H9 (cell line): ENCODE results near the gene CTLA4. TPM values are rescaled to one million over a fixed set of nuclear protein-coding genes. Genes with fewer than 3 reads are reported as not detected.

Experiments used
- DNase-seq: peaks from one replicate; pipeline ENCODE4 v3.0.0-alpha.2; 2017
- H2AFZ ChIP-seq: one replicate; pipeline ENCODE4 v1.6.1; 2013; ENCODE audit warnings: mild to moderate bottlenecking, low read length, control low read depth, moderate library complexity
- H2AK5ac ChIP-seq: 2 replicates; pipeline ENCODE4 v1.6.1; 2013; ENCODE audit warnings: low read length, control low read depth, mixed read lengths; ENCODE audit not compliant: insufficient read length
- H2BK120ac ChIP-seq: one replicate; pipeline ENCODE4 v1.6.1; 2013; ENCODE audit warnings: low read depth, mild to moderate bottlenecking, low read length, control low read depth, inconsistent platforms; ENCODE audit not compliant: poor library complexity, severe bottlenecking
- H2BK12ac ChIP-seq: 2 replicates; pipeline ENCODE4 v1.6.1; 2013; ENCODE audit warnings: low read length, control low read depth, mixed read lengths, low read depth; ENCODE audit not compliant: insufficient read length
- H2BK15ac ChIP-seq: 2 replicates; pipeline ENCODE4 v1.6.1; 2013; ENCODE audit warnings: low read depth, low read length, control low read depth
- H2BK20ac ChIP-seq: one replicate; pipeline ENCODE4 v1.6.1; 2013; ENCODE audit warnings: low read depth, mild to moderate bottlenecking, low read length, control low read depth, inconsistent platforms; ENCODE audit not compliant: poor library complexity, severe bottlenecking
- H2BK5ac ChIP-seq: 2 replicates; pipeline ENCODE4 v1.6.1; 2013; ENCODE audit warnings: low read length, control low read depth, mixed read lengths; ENCODE audit not compliant: insufficient read length
- H3K14ac ChIP-seq: 2 replicates; pipeline ENCODE4 v1.6.1; 2013; ENCODE audit warnings: low read length, control low read depth; ENCODE audit not compliant: insufficient read depth
- H3K18ac ChIP-seq: 2 replicates; pipeline ENCODE4 v1.6.1; 2013; ENCODE audit warnings: low read depth, mild to moderate bottlenecking, mixed read lengths, low read length, control low read depth; ENCODE audit not compliant: insufficient read length
- H3K23ac ChIP-seq: 2 replicates; pipeline ENCODE4 v1.6.1; 2013; ENCODE audit warnings: low read length, control low read depth, mixed read lengths, low read depth; ENCODE audit not compliant: insufficient read length
- H3K23me2 ChIP-seq: 2 replicates; pipeline ENCODE4 v1.6.1; 2013; ENCODE audit warnings: low read depth, mild to moderate bottlenecking, mixed read lengths, low read length, control low read depth; ENCODE audit not compliant: insufficient read length, poor library complexity, severe bottlenecking
- H3K27ac ChIP-seq: 2 replicates; pipeline ENCODE4 v1.5.1; 2013; ENCODE audit warnings: low read length, control low read depth, mixed read lengths, low read depth; ENCODE audit not compliant: insufficient read length
- H3K27me3 ChIP-seq: 2 replicates; pipeline ENCODE4 v1.6.1; 2013; ENCODE audit warnings: low read length, control low read depth, inconsistent platforms; ENCODE audit not compliant: insufficient read depth
- H3K4ac ChIP-seq: 2 replicates; pipeline ENCODE4 v1.6.1; 2013; ENCODE audit warnings: low read depth, mild to moderate bottlenecking, control low read depth, inconsistent platforms, low read length, moderate library complexity
- H3K4me1 ChIP-seq: 2 replicates; pipeline ENCODE4 v1.6.1; 2013; ENCODE audit warnings: low read length, control low read depth, inconsistent platforms; ENCODE audit not compliant: insufficient read depth
- H3K4me2 ChIP-seq: 2 replicates; pipeline ENCODE4 v1.6.1; 2013; ENCODE audit warnings: low read length, control low read depth, mixed read lengths; ENCODE audit not compliant: insufficient read length, insufficient read depth
- H3K56ac ChIP-seq: 2 replicates; pipeline ENCODE4 v1.6.1; 2013; ENCODE audit warnings: low read depth, mild to moderate bottlenecking, mixed read lengths, low read length, control low read depth; ENCODE audit not compliant: insufficient read length
- H3K79me1 ChIP-seq: 2 replicates; pipeline ENCODE4 v1.6.1; 2013; ENCODE audit warnings: low read depth, mild to moderate bottlenecking, moderate library complexity, low read length, control low read depth, inconsistent platforms; ENCODE audit not compliant: insufficient read depth, poor library complexity, severe bottlenecking
- H3K79me2 ChIP-seq: 2 replicates; pipeline ENCODE4 v1.6.1; 2013; ENCODE audit warnings: low read length, control low read depth, inconsistent platforms; ENCODE audit not compliant: insufficient read depth
- H3K9ac ChIP-seq: 2 replicates; pipeline ENCODE4 v1.6.1; 2013; ENCODE audit warnings: low read length, control low read depth, mixed read lengths; ENCODE audit not compliant: insufficient read length; ENCODE audit errors: extremely low read depth
- H3K9me3 ChIP-seq: one replicate; pipeline ENCODE4 v1.6.1; 2013; ENCODE audit warnings: low read depth, low read length, inconsistent platforms; ENCODE audit not compliant: control insufficient read depth
- H3T11ph ChIP-seq: one replicate; pipeline ENCODE4 v1.6.1; 2013; ENCODE audit warnings: mild to moderate bottlenecking, low read length, control low read depth, inconsistent platforms
- H4K20me1 ChIP-seq: one replicate; pipeline ENCODE4 v1.6.1; 2013; ENCODE audit not compliant: control insufficient read depth, insufficient read length, insufficient read depth
- H4K5ac ChIP-seq: 2 replicates; pipeline ENCODE4 v1.6.1; 2013; ENCODE audit warnings: low read depth, mild to moderate bottlenecking, mixed read lengths, low read length, control low read depth; ENCODE audit not compliant: insufficient read length
- H4K8ac ChIP-seq: replicated peaks from 2 replicates; pipeline ENCODE4 v1.6.1; 2013; ENCODE audit warnings: low read length, control low read depth, mixed read lengths, low read depth; ENCODE audit not compliant: insufficient read length
- H4K91ac ChIP-seq: 2 replicates; pipeline ENCODE4 v1.6.1; 2013; ENCODE audit warnings: low read depth, mild to moderate bottlenecking, moderate library complexity, mixed read lengths, low read length, control low read depth; ENCODE audit not compliant: insufficient read length
- H3K27ac Mint-ChIP-seq, 3 experiments: 2 replicates in 2 of 3; 3 replicates in 1 of 3; pipeline ENCODE4 v1.8.0; 2020 to 2021; ENCODE audit warnings: mixed read lengths in 3 of 3, mild to moderate bottlenecking in 1 of 3, moderate library complexity in 1 of 3
- H3K27me3 Mint-ChIP-seq: 2 replicates; pipeline ENCODE4 v1.8.0; 2021; ENCODE audit warnings: low read depth, mild to moderate bottlenecking, moderate library complexity, mixed read lengths
- H3K36me3 Mint-ChIP-seq, 3 experiments: 2 replicates in 2 of 3; 3 replicates in 1 of 3; pipeline ENCODE4 v1.8.0; 2020 to 2021; ENCODE audit warnings: low read depth in 3 of 3, mixed read lengths in 3 of 3; ENCODE audit not compliant: insufficient read depth in 1 of 3
- H3K4me1 Mint-ChIP-seq, 2 experiments: 2 replicates each; pipeline ENCODE4 v1.8.0; 2020; ENCODE audit warnings: mixed read lengths in 2 of 2
- H3K4me3 Mint-ChIP-seq, 2 experiments: 2 replicates in 1 of 2; 3 replicates in 1 of 2; pipeline ENCODE4 v1.8.0; 2020 to 2021; ENCODE audit warnings: mild to moderate bottlenecking in 2 of 2, mixed read lengths in 2 of 2, moderate library complexity in 1 of 2
- H3K9me3 Mint-ChIP-seq, 2 experiments: 2 replicates in 1 of 2; 3 replicates in 1 of 2; pipeline ENCODE4 v1.8.0; 2020; ENCODE audit warnings: mild to moderate bottlenecking in 2 of 2, mixed read lengths in 2 of 2, moderate library complexity in 1 of 2
- CTCF ChIP-seq: fragments of 200-600 bp; sonication (generic); conservative IDR thresholded peaks from 3 replicates; pipeline ENCODE4 v1.8.0; 2021; ENCODE audit warnings: antibody characterized with exemption, mild to moderate bottlenecking
- WGBS: extraction: QIAGEN DNeasy Blood & Tissue Kit; methylation state at CpG from one replicate; pipeline ENCODE4 v1.1.7; 2013; ENCODE audit warnings: missing lambda C conversion rate, low lambda C conversion rate, mixed read lengths; ENCODE audit not compliant: insufficient read length; ENCODE audit errors: extremely low coverage; 5-methylcytosine and 5-hydroxymethylcytosine counted together
- total RNA-seq: library from RNA; stranded (reverse); gene quantifications from 2 replicates; pipeline ENCODE4 v1.2.1, GENCODE V29; 2021

Gene CTLA4
- total RNA-seq, 1 experiment from 2014 or later: not detected

GRCh38 chr2:203898657-203899056 lies 31.1 kb downstream of the CTLA4 start:
- H3K56ac ChIP-seq: no peak overlapping the region
- no peak overlapping the region for H3K27ac ChIP-seq
- no peak overlapping the region for H3K4me2 ChIP-seq
- no peak overlapping the region for H3K23ac ChIP-seq
- TF ChIP-seq CTCF: no peak
- no peak overlapping the region for H3K27ac Mint-ChIP-seq
- H3K4me1 ChIP-seq: no peaks in the 10 kb centered on the region
- H2BK20ac ChIP-seq: no peak overlapping the region
- H3K79me1 ChIP-seq: no peaks in the 10 kb centered on the region
- H2BK5ac ChIP-seq: no peak overlapping the region
- H3K9me3 Mint-ChIP-seq: peaks cover 15 to 16% of the 10 kb centered on the region in 2 experiments; a peak in 4 of 5 replicates
- no peak overlapping the region for H4K5ac ChIP-seq
- no peak overlapping the region for H2BK120ac ChIP-seq
- H3K36me3 Mint-ChIP-seq: peaks cover 0 to 11% (median 0%) of the 10 kb centered on the region in 3 experiments; a peak in 3 of 7 replicates
- no peaks in the 10 kb centered on the region for H3K23me2 ChIP-seq
- no peaks in the 10 kb centered on the region for H3K27me3 ChIP-seq
- no CpG with 5 or more reads among the region's 2 CpGs for WGBS
- no peak overlapping the region for H3T11ph ChIP-seq
- no peaks in the 10 kb centered on the region; the same call in 1 of the 2 replicates for H3K27me3 Mint-ChIP-seq
- no peaks in the 10 kb centered on the region for H3K4me1 Mint-ChIP-seq
- no peak overlapping the region for H3K4ac ChIP-seq
- H3K4me3 Mint-ChIP-seq: no peak overlapping the region
- no peak overlapping the region for H2AFZ ChIP-seq
- H2BK12ac ChIP-seq: no peak overlapping the region
- no peaks in the 10 kb centered on the region for H4K20me1 ChIP-seq
- no peak overlapping the region for H4K91ac ChIP-seq
- no peak overlapping the region for H3K18ac ChIP-seq
- no peaks in the 10 kb centered on the region for H3K9me3 ChIP-seq
- H3K14ac ChIP-seq: no peak overlapping the region
- no peak for DNase-seq
- H2BK15ac ChIP-seq: no peak overlapping the region
- H3K9ac ChIP-seq: no peak overlapping the region
- H2AK5ac ChIP-seq: no peak overlapping the region
- H4K8ac ChIP-seq: no peak overlapping the region
- no peaks in the 10 kb centered on the region for H3K79me2 ChIP-seq
